Activated CD8-positive, alpha-beta T cell treated with anti-CD3 and anti-CD28 coated beads for 36 hours (primary cell): ENCODE data around the gene KCNQ5. TPM values are rescaled to one million over a fixed set of nuclear protein-coding genes. Genes with fewer than 3 reads are reported as not detected.

ENCODE experiments used
- ATAC-seq: fragments of 200-7000 bp; cut with Tn5 transposase; one replicate; pipeline ENCODE4 v1.10.0; 2021; ENCODE audit warnings: mild to moderate bottlenecking, moderate library complexity
- CTCF ChIA-PET: fragments of 350-600 bp; sonication (Branson Sonifier 250); formaldehyde crosslinking; loops from one replicate; lab custom pipeline; 2021; ENCODE audit warnings: antibody characterized with exemption; lab: Charles Lee
- POLR2A ChIA-PET: fragments of 350-600 bp; sonication (Branson Sonifier 250); formaldehyde crosslinking; loops from one replicate; lab custom pipeline; 2021; ENCODE audit warnings: antibody characterized with exemption; lab: Charles Lee
- DNase-seq: peaks from one replicate; pipeline ENCODE4 v3.0.0-alpha.2; 2020
- H3K27ac Mint-ChIP-seq: one replicate; pipeline ENCODE4 v1.8.0; 2021; ENCODE audit warnings: mild to moderate bottlenecking, mixed read lengths
- H3K27me3 Mint-ChIP-seq: one replicate; pipeline ENCODE4 v1.8.0; 2021; ENCODE audit warnings: mixed read lengths
- H3K36me3 Mint-ChIP-seq: one replicate; pipeline ENCODE4 v1.8.0; 2021; ENCODE audit warnings: low read depth, mixed read lengths
- H3K4me1 Mint-ChIP-seq: one replicate; pipeline ENCODE4 v1.8.0; 2021; ENCODE audit warnings: low read depth, mixed read lengths
- H3K4me3 Mint-ChIP-seq: one replicate; pipeline ENCODE4 v1.8.0; 2021; ENCODE audit warnings: mild to moderate bottlenecking, moderate library complexity, mixed read lengths
- H3K9me3 Mint-ChIP-seq: one replicate; pipeline ENCODE4 v1.8.0; 2021; ENCODE audit warnings: mixed read lengths
- CTCF ChIP-seq: fragments of 200-600 bp; IDR thresholded peaks from one replicate; pipeline ENCODE4 v1.8.0; 2022; ENCODE audit warnings: antibody characterized with exemption, mild to moderate bottlenecking
- intact Hi-C: fragments of 100-400 bp; cut with micrococcal nuclease; formaldehyde crosslinking; loops from one replicate; pipeline ENCODE4 v1.10.0; 2022
- total RNA-seq, 2 experiments: library from RNA; stranded (reverse); gene quantifications; one replicate each; pipeline ENCODE4 v1.2.3, GENCODE V29; 2021

The KCNQ5 gene
- total RNA-seq, 2 experiments from 2014 or later, result 14.6 to 14.9 TPM

DNA sequence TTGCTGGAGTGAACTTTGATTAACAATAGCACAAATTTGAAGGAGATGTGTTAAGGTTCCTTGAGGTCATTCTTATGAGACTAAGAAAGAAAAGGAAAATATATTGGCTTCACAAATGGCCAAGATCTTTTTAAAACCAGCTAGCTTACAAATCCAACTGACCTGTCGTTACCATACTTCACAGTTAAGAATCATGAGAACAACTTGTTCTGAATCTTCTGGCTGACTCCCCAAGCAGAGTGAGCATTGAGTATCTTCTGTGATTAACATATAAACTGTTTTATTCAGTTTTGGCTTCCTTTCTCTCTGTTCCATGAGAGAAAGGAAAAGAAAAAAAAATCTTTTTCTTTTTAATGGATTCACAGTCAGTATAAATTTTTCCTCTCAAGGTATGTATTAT is 326.3 kb downstream of the KCNQ5 start:
- TF ChIP-seq CTCF, result no peak
- Mint-ChIP-seq H3K4me3 (no peak overlapping the region), H3K4me1 (peaks cover 3% of the 10 kb centered on the region), H3K36me3 (no peaks in the 10 kb centered on the region), H3K27me3 (no peaks in the 10 kb centered on the region), H3K9me3 (no peaks in the 10 kb centered on the region), H3K27ac (no peak overlapping the region)
- DNase-seq, result no peak
- ChIA-PET POLR2A (no interaction called here), CTCF (no interaction called here)
- intact Hi-C loops, result no loop called here
- no peak for ATAC-seq

DNA sequence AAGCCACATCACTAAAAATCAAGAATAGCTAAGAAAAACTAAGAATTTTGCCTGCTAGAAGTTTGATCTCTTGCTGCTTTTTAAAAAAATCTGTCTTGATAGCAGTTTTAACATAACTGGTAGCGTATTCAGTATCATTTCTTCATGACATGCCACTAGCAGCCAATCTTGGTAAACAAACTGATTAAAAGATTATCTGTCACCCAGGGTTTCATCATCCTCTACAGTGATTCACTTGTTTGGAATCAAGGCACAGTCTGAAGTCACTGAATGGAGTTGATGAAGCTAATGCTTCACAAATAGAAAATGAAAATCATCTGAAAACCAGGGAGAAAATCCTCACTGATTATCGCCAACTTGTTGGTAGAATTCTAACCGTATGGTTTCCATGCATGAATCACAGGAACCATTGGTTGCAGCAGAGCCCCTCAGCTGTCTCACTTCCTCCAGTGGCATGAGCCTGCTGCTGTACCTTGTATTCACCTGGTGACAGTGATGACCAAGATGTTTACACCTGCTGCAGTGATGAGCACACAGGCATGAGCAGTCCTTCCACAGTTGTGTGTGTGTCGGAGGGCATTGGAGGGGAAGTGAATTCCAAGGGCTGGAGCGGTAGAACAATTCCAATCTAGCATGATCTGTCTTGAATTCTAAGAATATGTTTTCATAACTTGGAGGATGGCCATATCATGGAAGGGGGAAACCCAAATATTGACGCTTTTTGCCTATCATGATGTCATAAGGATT is 328.4 kb downstream of the KCNQ5 start:
- Mint-ChIP-seq H3K27me3 (no peaks in the 10 kb centered on the region), H3K4me1 (peaks cover 11% of the 10 kb centered on the region), H3K9me3 (no peaks in the 10 kb centered on the region), H3K4me3 (no peak overlapping the region), H3K27ac (no peak overlapping the region), H3K36me3 (no peaks in the 10 kb centered on the region)
- intact Hi-C loops, result no loop called here
- ATAC-seq (peak; percentile 27), DNase-seq (no peak)
- POLR2A ChIA-PET, result no interaction called here
- CTCF ChIA-PET, result interaction anchor here (1.2 kb wide), 1 partner anchor 9 kb away, joined by 3 read pairs; no protein-coding TSS in a partner anchor
- TF ChIP-seq CTCF, result no peak

GRCh38 chr6:72952808-72953630 is 331.2 kb downstream of the KCNQ5 start:
- no peak overlapping the region for H3K27ac Mint-ChIP-seq
- intact Hi-C loops, result no loop called here
- ATAC-seq, result no peak
- CTCF ChIA-PET, result no interaction called here
- no peak overlapping the region for H3K4me3 Mint-ChIP-seq
- H3K9me3 Mint-ChIP-seq, result no peaks in the 10 kb centered on the region
- no peak for DNase-seq
- POLR2A ChIA-PET, result no interaction called here
- H3K4me1 Mint-ChIP-seq, result peaks cover 11% of the 10 kb centered on the region
- H3K27me3 Mint-ChIP-seq, result no peaks in the 10 kb centered on the region
- TF ChIP-seq CTCF, result no peak
- H3K36me3 Mint-ChIP-seq, result no peaks in the 10 kb centered on the region

- CTCF ChIA-PET, result no interaction called here
- Mint-ChIP-seq H3K4me1 (peaks cover 11% of the 10 kb centered on the region), H3K9me3 (no peaks in the 10 kb centered on the region), H3K27me3 (no peaks in the 10 kb centered on the region), H3K36me3 (no peaks in the 10 kb centered on the region), H3K4me3 (no peak overlapping the region), H3K27ac (no peak overlapping the region)
- POLR2A ChIA-PET, result no interaction called here
- DNase-seq (no peak), ATAC-seq (no peak)
- intact Hi-C loops, result no loop called here
- TF ChIP-seq CTCF, result no peak
These were observed 332.1 kb downstream of the KCNQ5 start for GRCh38 chr6:72953971-72954381.

GRCh38 chr6:72954716-72955115 is 332.9 kb downstream of the KCNQ5 start:
- no peaks in the 10 kb centered on the region for H3K36me3 Mint-ChIP-seq
- TF ChIP-seq CTCF, result no peak
- POLR2A ChIA-PET, result no interaction called here
- intact Hi-C loops, result no loop called here
- ATAC-seq, result no peak
- peaks cover 11% of the 10 kb centered on the region for H3K4me1 Mint-ChIP-seq
- CTCF ChIA-PET, result no interaction called here
- H3K9me3 Mint-ChIP-seq, result no peaks in the 10 kb centered on the region
- no peaks in the 10 kb centered on the region for H3K27me3 Mint-ChIP-seq
- no peak overlapping the region for H3K4me3 Mint-ChIP-seq
- DNase-seq, result no peak
- H3K27ac Mint-ChIP-seq, result no peak overlapping the region
